CD4-positive, alpha-beta T cell treated with Interleukin-21 for 1 hour (primary cell): Measurements from ENCODE around the gene CDK18.
"Not testable (repeated sequence)": the region's sequence is repeated elsewhere in the genome, so short reads cannot be mapped to it uniquely, and the experiment has no call there.

Experiments
- DNase-seq: peaks from one replicate; pipeline ENCODE4 v3.0.0-alpha.2; 2020

Gene CDK18

DNA sequence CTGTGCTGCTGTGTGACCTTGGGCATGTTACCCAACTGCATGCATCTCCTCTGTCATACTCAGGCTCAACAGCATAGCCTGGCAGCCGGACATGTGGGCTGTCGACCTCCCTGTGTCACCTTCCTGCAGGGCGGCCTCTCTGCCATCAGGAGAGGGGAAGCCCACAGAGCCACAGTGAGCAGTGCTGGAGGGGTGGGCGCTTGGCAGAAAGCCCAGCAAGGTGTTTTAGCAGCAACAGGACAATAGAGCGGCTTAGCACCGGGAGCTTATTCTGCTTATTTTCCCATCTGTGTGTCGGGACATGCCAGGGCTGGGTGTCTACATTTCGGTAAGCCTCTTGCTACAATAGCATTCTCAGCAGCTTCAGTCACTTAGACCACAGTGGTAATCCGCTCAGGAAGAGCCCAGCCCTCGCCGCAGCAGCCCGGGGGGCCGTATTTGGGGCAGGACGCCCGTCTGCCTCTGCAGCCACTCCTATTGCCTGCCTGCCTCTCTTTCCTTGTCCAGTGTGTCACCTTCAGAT lies 22.8 kb upstream of the CDK18 start:
- peak; percentile 20 for DNase-seq

DNA sequence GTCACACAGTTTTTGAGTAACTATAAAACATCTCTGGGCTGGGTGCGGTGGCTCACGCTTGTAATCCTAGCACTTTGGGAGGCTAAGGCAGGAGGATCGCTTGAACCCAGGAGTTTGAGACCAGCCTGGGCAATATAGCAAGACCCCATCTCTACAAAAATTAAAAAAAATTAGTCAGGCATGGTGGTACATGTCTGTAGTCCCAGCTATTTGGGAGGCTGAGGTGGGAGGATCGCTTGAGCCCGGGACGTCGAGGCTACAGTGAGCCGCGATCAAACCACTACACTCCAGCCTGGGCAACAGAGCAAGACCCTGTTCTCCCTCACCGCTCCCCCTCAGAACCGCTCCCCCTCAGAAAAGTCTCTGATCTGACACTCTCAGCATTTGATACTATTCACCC lies 21.9 kb upstream of the CDK18 start:
- not testable (repeated sequence) for DNase-seq

DNA sequence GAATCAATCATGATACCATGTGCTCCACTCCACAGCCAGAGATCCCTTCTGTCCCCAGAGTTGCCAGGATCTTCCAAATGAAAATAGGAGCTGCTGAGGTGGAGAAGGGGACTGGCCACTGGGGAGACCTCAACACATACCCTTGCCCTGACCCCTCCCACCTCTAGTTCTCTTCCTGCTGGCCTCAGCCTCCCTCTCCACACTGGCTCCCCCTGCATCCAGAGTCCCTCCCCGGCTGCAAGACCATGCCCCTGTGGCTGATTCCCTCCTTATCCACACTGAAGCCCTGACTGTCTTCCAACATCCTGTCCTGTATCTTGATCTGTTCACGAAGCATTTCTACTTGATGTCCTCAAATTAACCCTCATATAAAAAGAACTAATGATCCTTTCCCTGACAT lies 21.1 kb upstream of the CDK18 start:
- no peak for DNase-seq

DNA sequence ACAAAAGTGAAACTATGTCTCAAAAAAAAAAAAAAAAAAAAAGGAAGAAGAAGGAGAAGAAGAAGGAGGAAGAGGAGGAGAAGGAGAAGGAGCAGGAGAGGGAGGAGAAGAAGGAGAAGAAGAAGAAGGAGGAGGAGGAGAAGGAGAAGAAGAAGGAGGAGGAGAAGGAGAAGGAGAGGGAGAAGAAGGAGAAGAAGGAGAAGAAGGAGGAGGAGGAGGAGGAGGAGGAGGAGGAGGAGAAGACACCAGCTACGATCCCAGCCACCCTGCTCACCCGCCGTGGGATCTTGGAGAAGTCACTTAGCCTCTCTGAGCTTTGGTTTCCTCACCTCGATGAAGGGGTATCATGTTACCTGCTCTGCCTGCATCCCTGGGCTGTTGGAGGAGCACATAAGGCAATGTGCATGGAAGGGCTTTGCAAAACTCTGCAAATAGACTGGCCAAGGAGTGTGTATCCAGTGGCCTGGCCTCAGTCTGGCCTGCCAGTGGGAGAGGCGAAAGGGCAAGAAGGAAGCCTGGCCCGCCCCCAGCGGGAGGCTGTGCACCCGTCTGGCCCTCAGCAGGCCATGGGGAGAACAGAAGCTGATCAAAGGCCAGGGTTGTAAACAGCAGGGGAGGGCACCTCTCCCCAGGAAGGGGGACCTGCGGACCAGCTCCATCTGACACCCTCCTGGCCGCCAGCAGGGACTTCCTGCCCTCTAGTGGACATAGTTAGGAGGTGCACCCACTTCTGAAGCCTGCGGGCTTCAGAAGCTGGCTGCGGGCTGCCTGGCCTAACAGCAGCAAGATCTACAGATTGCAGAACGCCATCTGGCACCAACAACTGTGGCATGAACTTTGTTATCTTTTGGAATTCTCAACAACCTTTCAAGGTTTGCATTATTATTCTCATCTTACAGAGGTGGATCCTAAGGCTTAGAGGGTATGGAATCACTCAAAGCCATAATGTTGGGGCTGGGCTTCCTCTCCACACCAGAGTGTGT lies 19.2 kb upstream of the CDK18 start:
- peak; percentile 79 for DNase-seq

DNA sequence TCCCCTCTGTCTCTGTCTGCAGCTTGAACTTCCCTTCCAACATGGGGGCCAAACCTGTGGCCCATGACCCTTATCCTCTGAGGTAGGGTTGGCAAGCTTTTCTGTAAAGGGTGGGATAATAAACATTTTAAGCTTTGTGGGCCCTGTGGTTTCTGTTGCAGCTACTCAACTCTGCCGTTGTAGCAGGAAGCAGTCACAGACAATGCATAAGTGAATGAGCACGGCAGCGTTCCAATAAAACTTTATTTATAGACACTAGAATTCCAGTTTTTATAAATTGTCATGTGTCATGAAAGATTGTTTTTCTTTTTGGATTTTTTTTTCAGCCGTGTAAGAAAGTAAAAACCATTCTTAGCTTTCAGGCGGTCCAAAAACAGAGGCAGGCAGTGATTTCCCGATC lies 18.2 kb upstream of the CDK18 start:
- no peak for DNase-seq

DNA sequence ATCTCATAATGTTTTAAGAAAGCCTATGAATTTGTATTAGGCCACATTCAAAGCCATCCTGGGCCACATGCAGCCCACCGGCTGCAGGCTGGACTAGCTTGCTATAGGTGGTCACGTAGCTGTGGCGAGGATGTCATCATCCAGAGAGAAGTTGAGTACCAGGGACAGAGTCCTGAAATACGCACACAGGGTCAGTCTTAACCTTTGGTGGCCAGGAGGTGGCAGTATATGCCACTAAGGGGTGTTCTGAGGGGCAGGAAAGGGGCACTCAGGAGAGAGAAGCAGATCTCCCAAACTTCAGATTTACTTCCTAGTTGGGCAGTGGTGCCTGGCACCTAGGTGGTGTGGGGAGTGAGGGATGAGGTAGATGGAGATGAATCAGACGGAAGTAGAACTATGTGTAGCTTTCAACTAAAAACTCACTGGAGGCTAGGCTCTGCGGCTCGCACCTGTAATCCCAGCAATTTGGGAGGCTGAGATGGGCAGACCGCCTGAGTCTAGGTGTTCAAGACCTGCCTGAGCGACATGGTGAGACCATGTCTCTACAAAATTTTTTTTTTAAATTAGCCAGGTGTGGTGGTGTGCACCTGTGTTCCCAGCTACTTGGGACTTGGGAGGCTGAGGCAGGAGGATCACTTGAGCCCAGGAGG lies 16.3 kb upstream of the CDK18 start:
- peak; percentile 55 for DNase-seq

DNA sequence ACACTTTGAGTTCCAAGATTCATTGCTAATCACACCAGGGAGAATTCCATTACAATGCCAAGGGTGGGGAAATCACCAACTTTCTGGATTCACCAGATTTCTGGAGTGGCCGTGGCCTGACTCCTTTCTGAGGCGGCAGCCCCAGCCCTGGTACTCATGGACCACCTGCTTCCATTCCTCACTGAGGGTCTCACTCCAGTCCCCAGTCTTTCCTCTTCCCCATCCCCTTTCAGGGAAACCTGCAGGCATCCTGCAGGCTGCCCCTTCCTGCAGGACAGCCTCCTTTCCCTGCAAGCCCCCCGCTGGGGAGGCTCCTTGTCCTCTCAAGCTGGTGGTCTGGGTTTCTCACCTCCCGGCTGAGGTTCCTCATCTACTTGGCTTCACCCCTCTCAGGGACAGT lies 12.7 kb upstream of the CDK18 start:
- no peak for DNase-seq

DNA sequence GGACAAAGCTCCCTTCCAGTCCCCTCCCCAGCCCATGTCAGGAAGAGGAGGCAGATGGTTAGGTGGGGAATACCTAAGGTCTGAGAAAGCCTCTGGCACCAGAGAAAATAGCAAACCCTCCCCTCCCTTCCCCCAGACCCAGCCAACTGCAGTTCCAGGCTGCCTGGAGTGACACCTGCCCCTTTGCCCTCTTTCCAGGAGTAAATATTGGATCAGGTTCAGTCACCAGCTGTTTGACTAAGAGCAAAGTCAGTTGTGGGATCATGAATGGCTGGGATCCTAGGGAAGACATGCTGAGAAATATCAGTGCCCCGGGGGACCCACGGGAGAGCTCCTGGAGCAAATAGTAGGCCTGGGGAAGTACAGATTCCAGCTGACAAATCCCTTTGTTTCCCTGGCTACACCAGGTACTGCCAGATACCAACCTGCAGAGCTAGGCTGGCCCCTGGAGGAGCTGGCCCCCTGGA lies 12.2 kb upstream of the CDK18 start:
- DNase-seq: no peak

DNA sequence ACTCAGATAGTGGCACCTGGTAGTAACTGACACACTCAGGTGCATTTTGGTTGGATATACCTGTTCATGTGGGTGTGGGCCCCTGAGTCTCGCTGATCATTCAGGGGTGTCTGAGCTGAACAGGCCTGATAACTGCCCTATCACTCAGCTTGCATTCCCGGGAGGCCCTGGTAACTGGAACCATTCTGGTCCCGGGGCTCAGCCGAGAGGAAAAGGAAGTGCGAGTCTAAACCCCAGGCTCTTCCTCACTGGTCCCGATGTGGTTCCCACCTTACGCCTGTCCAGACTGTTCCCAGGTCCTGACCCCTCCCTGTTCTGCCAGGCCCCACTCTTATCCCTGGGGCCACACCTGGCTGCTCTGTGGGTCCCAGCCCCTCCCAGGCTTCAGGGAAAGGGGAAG lies 11.7 kb upstream of the CDK18 start:
- no peak for DNase-seq

DNA sequence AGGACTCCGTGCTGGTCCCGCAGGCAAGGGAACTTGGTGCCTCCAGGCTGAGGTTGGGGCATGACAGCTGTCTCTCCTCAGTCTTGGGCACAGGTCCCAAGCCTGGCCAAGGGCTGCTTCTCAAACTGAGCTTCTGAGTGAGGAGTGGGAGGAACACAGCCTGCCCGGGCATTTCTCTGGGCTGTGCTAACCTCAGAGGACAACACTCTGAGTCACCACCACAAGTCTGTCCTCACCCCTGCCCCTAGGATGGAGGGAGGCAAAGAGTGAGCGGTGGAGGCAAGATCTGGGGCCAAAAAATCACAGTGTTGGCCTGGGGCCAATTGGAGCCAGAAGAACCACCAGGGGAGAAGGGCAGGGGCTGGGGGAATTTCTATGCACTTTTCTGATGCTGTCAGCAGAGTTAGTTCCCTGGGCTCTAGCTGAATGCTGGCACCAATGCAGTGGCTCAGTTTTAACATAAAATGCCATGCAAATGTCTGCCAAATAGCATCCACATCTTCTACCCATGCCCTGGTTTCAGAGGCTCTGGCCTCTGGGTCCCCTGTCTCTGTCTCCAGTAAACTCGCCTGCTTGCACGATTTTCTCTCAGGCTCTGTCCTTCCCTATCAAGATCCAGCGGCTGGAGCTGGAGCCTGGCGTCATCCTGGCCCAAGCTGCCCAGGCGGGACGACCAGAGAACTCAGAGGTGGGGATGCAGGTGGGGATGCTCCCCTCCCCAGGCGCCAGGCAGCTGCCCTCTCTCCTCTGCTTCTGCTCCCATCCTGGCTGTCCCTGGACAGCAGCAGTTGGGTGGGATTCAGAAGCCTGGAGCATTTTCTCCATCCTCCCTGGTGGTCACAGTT lies 11.0 kb upstream of the CDK18 start:
- no peak for DNase-seq

DNA sequence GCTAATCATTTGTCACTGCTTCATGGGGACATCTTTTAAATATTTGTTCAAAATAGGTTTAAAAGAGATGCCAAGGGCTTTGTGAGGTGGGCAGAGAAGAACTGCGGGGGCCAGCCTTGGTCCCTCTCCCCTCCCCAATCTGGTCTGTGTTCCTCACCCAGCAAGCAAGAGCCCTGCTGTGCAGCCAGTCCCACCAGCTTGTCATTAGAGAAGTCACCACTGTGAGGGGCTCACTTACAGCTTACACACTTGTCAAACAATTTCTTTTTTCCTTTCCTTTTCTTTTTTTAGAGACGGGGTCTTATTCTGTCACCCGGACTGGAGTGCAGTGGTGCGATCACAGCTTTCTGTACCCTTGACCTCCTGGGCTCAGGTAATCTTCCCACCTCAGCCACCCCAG lies 10.4 kb upstream of the CDK18 start:
- DNase-seq: no peak

DNA sequence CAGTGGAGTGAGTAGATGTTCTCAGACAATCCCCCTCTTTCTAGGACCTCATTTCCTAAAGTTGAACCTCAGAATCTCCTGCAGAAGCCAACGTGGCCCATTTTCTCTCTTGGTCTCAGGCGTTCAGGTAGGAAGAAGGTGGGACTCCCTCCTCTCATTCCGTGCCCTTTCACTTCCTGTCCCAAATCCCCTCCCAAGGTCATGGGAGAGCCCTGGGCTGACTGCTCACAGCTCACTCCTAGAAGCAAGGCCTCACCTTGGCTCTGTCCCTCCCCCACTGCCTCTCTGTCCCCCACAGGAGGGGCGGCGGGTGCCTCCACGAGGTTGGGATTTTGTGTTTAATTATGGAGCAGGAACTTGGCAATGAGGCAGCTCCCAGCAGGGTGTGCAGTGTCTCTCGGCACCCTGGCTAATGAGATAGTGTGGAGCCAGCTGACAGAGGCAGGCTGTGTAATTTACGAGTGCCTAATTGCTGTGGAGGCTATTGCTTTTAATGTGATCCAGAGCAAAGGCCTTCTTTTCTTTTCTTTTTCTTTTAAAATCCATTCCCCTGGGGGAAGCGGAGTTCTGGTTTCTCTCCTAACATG lies 9.1 kb upstream of the CDK18 start:
- no peak for DNase-seq

DNA sequence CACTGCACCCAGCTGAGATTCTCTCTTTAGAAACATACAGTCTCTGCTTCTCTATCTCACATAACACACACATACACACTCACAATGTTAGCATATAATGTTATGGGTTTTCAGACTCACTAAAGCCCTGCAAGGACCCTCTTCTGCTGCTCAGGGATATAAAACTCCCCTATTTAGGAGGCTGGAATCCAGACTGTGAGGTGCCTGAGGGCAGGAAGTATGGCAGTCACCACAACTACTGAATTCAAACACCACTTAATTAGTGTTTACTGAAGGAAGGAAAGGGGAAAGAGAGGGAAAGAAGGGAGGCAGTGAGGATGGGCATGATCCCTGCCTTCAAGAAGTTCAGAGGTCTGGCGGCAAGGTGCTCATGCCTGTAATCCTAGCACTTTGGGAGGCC lies 7.8 kb upstream of the CDK18 start:
- no peak for DNase-seq

DNA sequence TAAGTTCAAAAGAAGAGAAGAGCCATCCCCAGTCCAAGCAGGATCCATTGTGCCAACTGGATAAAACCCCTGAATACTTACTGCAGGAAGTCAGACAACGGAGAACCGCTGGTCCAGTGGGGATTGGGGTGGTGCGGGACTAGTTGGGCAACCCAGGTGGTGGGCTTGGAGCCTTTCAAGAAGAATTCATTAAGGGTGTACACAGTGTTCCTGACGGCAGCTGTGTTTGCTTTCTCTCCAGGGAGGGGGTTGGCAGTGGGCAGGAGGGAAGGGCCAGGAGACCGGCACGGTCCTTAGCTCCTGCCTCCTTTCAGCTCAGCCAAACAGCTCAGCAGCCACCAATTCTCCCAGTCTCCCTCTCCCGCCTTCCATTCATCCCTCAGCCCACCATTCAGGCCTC lies 7.1 kb upstream of the CDK18 start:
- DNase-seq: no peak

DNA sequence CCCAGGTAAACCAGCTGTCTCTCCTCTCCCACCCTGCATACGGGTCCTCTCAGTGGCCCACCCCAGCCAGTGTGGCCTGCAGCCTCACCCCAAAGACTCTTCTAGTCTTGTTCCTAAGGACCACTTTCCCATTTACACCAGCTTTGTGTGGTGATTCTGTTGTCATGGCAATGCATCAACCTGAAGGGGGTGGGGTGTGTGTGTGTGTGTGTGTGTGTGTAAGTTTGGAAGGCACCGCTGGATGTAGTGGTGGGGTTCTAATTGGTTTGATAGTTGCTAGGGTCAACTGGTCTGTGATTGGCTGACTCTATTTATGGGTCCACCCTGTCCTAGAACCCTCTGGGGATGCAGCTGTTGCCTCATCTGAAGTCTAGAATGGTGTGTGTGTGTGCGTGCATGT lies 4.7 kb upstream of the CDK18 start:
- DNase-seq: no peak

DNA sequence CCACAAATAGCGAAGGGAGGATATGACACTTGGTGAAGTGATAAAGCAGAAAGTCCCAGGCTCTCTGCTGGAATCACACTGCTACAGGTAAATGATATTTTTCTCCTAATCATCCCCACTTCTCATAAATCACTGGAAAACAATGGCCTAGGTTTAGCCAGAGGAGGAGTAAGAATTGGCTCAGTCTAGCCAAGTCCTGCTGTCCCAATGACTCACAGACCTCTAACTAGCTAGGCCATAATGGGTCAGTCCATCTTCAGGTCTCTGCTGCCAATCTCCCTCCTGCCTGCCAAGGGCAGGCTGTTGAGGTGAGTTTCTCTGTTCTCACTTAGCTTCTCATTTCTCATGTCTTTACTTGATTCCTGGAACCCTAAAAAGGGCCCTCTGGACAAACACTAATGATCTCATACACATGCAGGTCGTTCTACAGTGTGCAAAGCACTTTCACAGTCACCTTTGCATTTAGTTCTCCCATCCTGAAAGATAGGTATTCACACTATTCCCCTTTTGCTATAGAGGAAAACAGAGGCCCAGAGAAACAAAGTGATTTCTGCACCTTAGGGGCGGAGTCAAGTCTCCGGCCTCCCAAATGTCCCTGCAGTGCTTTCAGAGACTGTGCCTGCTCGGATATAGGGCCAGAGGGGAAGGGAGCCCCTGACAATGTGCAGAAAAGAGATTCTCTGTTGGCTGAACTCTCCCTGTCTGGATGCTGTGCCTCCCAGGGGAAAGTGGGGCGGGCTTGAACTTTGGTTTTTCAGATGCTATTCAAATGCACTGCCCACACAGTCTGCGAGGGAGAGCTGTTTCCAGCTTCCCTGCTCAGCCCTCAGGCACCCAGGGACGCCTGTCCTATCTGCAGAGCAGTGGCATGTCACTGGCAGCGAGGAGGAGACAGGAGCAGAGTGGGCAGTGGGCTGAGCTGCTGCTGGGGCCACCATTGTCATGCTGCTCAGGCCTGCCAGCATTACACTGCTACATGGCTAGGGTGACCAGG lies 3.9 kb upstream of the CDK18 start:
- no peak for DNase-seq

DNA sequence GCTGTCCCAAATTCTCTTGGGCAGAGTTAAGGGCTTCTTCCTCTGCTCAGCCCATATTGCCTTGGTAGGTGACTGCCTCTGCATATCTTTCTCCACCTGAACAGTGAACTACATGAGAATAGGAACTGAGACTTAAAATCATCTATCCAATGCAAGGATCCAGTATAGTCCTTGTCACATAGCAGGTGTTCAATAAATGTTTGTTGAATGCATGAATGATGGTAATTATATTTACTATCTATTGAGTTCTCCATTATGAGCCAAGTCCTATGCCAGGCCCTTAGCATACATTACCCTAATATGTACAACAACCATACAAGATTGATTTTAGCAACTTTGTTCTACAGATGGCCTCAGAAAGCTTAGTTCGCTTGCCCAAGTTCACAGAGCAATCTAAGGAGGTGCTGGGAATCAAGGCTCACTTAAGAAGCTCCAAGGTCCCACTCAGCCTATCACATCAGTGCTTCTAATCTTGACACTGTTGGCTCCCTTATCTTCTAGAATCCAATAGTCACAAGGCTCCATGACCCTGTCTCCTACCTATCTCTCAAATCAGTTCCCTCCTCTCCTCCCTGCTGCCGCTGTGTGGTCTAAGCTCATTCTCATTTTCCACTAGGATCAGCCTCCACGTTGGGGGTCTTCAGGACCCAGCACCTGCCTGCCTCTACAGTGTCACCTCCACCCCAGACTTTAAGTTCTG lies 2.2 kb upstream of the CDK18 start:
- no peak for DNase-seq

DNA sequence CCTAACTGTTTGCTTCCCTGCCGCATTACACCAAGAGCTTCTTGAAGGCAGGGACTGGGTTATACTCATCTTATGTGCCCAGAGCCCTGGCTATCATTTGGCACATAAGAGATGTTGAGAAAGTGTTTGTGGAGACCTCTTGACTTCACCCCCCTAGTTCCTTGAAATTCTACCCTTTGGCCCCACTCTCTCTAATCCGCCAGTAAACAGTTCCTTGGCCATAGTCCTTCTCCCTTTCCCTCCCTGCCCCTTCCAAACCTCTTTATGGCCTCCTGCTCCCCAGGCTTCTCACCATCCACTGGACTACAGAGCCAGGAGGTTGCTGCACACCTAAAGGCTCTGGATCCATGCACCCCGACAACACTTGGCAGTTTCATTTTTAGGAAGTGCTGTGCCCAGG lies 1.5 kb upstream of the CDK18 start:
- DNase-seq: no peak

DNA sequence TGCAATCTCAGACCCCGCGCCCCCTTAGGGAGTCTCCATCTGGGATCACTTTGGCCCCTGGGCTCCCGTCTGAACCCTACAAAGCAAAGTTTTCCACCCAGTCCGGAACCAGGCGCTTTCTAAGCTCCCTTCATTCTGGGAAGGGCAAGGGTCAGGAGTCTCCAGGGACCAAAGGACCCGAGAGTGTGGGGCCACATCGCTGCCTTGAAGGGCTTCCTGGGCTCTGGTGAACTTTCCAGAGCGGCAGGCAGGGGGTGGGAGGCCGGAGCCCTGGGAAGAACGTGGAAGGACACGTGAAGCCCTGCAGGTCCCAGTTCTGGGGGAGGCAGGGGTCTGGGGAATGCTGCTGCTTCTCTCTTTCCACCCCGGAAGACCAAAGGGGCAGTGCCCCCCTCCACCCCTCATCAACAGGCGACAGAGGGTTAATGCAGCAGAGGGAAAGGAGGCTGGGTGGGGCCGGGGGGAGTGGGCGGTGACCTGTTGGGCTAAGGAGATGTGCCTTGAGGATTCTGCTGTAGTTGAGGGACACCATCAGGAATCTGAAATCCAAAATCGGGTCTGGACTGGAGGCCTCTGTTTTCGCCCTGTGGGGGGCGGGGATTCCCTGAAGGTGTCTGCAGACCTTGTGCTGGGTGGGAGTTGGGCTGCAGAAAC lies 734 bp downstream of the CDK18 start:
- no peak for DNase-seq

DNA sequence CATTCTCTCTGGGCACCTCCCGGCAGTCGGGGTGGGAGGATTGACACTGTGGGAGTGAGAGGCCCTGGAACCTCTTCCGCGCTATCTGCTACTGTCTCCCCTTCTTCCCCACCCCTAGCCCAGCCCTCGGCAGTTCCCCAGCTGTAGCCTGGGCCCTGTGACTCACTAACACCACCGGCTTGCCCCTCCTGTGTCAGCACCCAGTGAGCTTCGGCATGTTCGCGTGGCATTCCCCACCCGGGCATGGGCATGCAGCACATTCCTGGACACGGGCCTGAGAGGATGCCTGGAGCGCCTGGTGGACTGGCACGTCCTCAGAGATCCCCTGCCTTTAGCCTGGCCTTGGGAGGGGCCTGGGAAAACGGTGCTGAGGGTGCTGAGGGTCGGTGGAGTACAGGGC lies 1.3 kb downstream of the CDK18 start:
- DNase-seq: no peak
